GM12878 (cell line): Measurements from ENCODE around the gene SPRY2. TPM values are rescaled to one million over a fixed set of nuclear protein-coding genes. Genes with fewer than 3 reads are reported as not detected.

Experiments
- BCL11A ChIP-seq: IDR thresholded peaks from 2 replicates; pipeline ENCODE4 v1.6.1; 2011; ENCODE audit warnings: low read depth, low read length
- CBFB ChIP-seq: IDR thresholded peaks from 2 replicates; pipeline ENCODE4 v1.6.1; 2016; ENCODE audit warnings: antibody characterized with exemption, low read depth
- CEBPB ChIP-seq, 2 experiments: fragments of 150-350 bp in 1 of 2; IDR thresholded peaks; 2 replicates each; pipeline ENCODE4 v1.6.1; 2012 to 2014; ENCODE audit warnings: low read depth in 2 of 2, low read length in 2 of 2, borderline replicate concordance in 1 of 2, inconsistent platforms in 1 of 2
- EED ChIP-seq: sonication (generic); IDR thresholded peaks from 2 replicates; pipeline ENCODE4 v1.6.1; 2016; ENCODE audit warnings: antibody characterized with exemption, low read depth
- KAT2A ChIP-seq: conservative IDR thresholded peaks from 2 replicates; pipeline ENCODE4 v1.6.1; 2011; ENCODE audit warnings: low read depth, low read length; ENCODE audit not compliant: control insufficient read depth
- NFXL1 ChIP-seq: fragments of 450-650 bp; IDR thresholded peaks from 2 replicates; pipeline ENCODE4 v1.6.1; 2017; ENCODE audit warnings: antibody characterized with exemption, mild to moderate bottlenecking, borderline replicate concordance
- SP1 ChIP-seq: IDR thresholded peaks from one replicate; pipeline ENCODE4 v1.6.1; 2011; ENCODE audit warnings: low read depth, low read length
- TAF1 ChIP-seq: IDR thresholded peaks from 2 replicates; pipeline ENCODE4 v1.6.1; 2011; ENCODE audit warnings: mild to moderate bottlenecking, low read depth, low read length, borderline replicate concordance
- ZNF207 ChIP-seq: fragments of 450-650 bp; IDR thresholded peaks from 2 replicates; pipeline ENCODE4 v1.6.1; 2014; ENCODE audit warnings: antibody characterized with exemption, mild to moderate bottlenecking, borderline replicate concordance
- ZNF592 ChIP-seq: fragments of 450-650 bp; IDR thresholded peaks from 2 replicates; pipeline ENCODE4 v1.6.1; 2017; ENCODE audit warnings: mild to moderate bottlenecking, moderate library complexity
- ZNF622 ChIP-seq: fragments of 450-650 bp; IDR thresholded peaks from 2 replicates; pipeline ENCODE4 v1.6.1; 2017; ENCODE audit warnings: mild to moderate bottlenecking, inconsistent platforms
- polyA plus RNA-seq, 11 experiments: library from polyadenylated mRNA; depleted of rRNA in 4 of 11; unstranded in 6 of 11; stranded (reverse) in 5 of 11; fragments of >200 nt; fragmentation: Nextera tagmentation in 4 of 11; fragmentation: Illumina TruSeq in 1 of 11; extraction: Ambion mirVana in 4 of 11; extraction: Trizol in 1 of 11; gene quantifications; 1 replicate in 1 of 11; 2 replicates in 10 of 11; pipeline versions ENCODE4 v1.2.1 to v1.2.3, GENCODE V29; 2011 to 2016; ENCODE audit warnings: inconsistent platforms in 2 of 11, missing spikeins in 2 of 11, low read depth in 1 of 11
- total RNA-seq, 4 experiments: library from RNA; depleted of rRNA in 3 of 4; stranded (reverse); fragments of >200 nt in 3 of 4; fragmentation: Illumina TruSeq in 1 of 4; extraction: Trizol in 1 of 4; gene quantifications; 2 replicates each; pipeline versions ENCODE4 v1.2.1 to v1.2.3, GENCODE V29; 2013 to 2021
- TF ChIP-seq, protein P1 (sequence below): IDR thresholded peaks from 2 replicates; pipeline ENCODE4 v1.6.1; 2011; ENCODE audit warnings: mild to moderate bottlenecking, low read depth, low read length, moderate library complexity; ENCODE audit not compliant: insufficient replicate concordance

The SPRY2 gene
- total and polyA plus RNA-seq, 10 of the 15 experiments (the other 5 are each of a cell fraction or from before 2014, with no cell fraction given), result 1.8 to 82.1 (median 9.2) TPM

- no peak for TF ChIP-seq ZNF592
- no peak for TF ChIP-seq EED
- TF ChIP-seq ZNF622, result no peak
- no peak for TF ChIP-seq ZNF207
- no peak for TF ChIP-seq KAT2A
- no peak for TF ChIP-seq BCL11A
- TF ChIP-seq CBFB, result no peak
- TF ChIP-seq NFXL1, result no peak
- TF ChIP-seq TAF1, result no peak
- TF ChIP-seq, protein P1, sequence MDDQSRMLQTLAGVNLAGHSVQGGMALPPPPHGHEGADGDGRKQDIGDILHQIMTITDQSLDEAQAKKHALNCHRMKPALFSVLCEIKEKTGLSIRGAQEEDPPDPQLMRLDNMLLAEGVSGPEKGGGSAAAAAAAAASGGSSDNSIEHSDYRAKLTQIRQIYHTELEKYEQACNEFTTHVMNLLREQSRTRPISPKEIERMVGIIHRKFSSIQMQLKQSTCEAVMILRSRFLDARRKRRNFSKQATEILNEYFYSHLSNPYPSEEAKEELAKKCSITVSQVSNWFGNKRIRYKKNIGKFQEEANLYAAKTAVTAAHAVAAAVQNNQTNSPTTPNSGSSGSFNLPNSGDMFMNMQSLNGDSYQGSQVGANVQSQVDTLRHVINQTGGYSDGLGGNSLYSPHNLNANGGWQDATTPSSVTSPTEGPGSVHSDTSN, result no peak
- no peak for TF ChIP-seq CEBPB (IDR thresholded peaks at IDR 0.05; ENCODE audit: borderline replicate concordance in 1 of 2, low read depth in 2 of 2, low read length in 2 of 2)
- no peak for TF ChIP-seq SP1
Observed at GRCh38 chr13:80329250-80329649, 11.7 kb downstream of the SPRY2 start (continued).
